SK-N-SH (cell line): ENCODE data around the gene GNG12.

Experiments used
- CHD2 ChIP-seq: fragments of 150-350 bp; IDR thresholded peaks from 2 replicates; pipeline ENCODE4 v1.6.1; 2018; ENCODE audit warnings: low read length; ENCODE audit not compliant: partially characterized antibody
- EP300 ChIP-seq, 2 experiments: IDR thresholded peaks; 2 replicates each; pipeline versions ENCODE4 v1.4.0 to v1.6.1; 2012; ENCODE audit warnings: borderline replicate concordance in 1 of 2, low read depth in 1 of 2, low read length in 1 of 2
- MAX ChIP-seq: IDR thresholded peaks from 2 replicates; pipeline ENCODE4 v1.4.0; 2012; ENCODE audit warnings: low read depth
- USF2 ChIP-seq: fragments of 150-350 bp; IDR thresholded peaks from 2 replicates; pipeline ENCODE4 v1.6.1; 2017; ENCODE audit warnings: antibody characterized with exemption, low read length, low read depth, borderline replicate concordance
- TF ChIP-seq, protein P1 (sequence below): fragments of 200-600 bp; sonication (generic); IDR thresholded peaks from 2 replicates; pipeline ENCODE4 v1.6.1; 2017; ENCODE audit warnings: antibody characterized with exemption, mild to moderate bottlenecking, moderate library complexity

- TF ChIP-seq EP300 (IDR thresholded peaks at IDR 0.05; ENCODE audit: borderline replicate concordance in 1 of 2, low read depth in 1 of 2, low read length in 1 of 2) (no peak), USF2 (no peak), CHD2 (no peak), MAX (no peak)
- TF ChIP-seq, protein P1, sequence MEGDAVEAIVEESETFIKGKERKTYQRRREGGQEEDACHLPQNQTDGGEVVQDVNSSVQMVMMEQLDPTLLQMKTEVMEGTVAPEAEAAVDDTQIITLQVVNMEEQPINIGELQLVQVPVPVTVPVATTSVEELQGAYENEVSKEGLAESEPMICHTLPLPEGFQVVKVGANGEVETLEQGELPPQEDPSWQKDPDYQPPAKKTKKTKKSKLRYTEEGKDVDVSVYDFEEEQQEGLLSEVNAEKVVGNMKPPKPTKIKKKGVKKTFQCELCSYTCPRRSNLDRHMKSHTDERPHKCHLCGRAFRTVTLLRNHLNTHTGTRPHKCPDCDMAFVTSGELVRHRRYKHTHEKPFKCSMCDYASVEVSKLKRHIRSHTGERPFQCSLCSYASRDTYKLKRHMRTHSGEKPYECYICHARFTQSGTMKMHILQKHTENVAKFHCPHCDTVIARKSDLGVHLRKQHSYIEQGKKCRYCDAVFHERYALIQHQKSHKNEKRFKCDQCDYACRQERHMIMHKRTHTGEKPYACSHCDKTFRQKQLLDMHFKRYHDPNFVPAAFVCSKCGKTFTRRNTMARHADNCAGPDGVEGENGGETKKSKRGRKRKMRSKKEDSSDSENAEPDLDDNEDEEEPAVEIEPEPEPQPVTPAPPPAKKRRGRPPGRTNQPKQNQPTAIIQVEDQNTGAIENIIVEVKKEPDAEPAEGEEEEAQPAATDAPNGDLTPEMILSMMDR, result no peak
Observed at GRCh38 chr1:67846538-67846937, 13.3 kb upstream of the GNG12 start.
